GM12878 (cell line): Measurements from ENCODE around the gene NAA10. TPM values are rescaled to one million over a fixed set of nuclear protein-coding genes. Genes with fewer than 3 reads are reported as not detected.

Source experiments
- ATAC-seq: fragments of 200-7000 bp; cut with Tn5 transposase; 3 replicates; pipeline ENCODE4 v1.9.1; 2020; ENCODE audit warnings: mild to moderate bottlenecking, moderate library complexity
- BruUV-seq: library from RNA; stranded (reverse); fragments of 400-500 nt; replicated peaks from 2 replicates; lab custom pipeline; 2021; lab: Mats Ljungman, UMichigan
- CTCF ChIA-PET: fragments of 300-600 bp; sonication (Branson Sonifier 250); formaldehyde crosslinking; extraction: SDS; loops from one replicate; lab custom pipeline; 2021; ENCODE audit warnings: inconsistent platforms; lab: Yijun Ruan, JAX
- POLR2A ChIA-PET: fragments of 350-600 bp; formaldehyde crosslinking; extraction: SDS; loops from one replicate; lab custom pipeline; 2021; ENCODE audit warnings: inconsistent platforms; lab: Charles Lee
- RAD21 ChIA-PET: fragments of 300-600 bp; sonication (Branson Sonifier 250); formaldehyde crosslinking; loops from one replicate; lab custom pipeline; 2023; ENCODE audit warnings: antibody characterized with exemption; ENCODE audit not compliant: unreplicated experiment; lab: Charles Lee
- SMC1A ChIA-PET: fragments of 300-600 bp; sonication (Branson Sonifier 250); formaldehyde crosslinking; loops from one replicate; lab custom pipeline; 2023; ENCODE audit not compliant: unreplicated experiment, uncharacterized antibody; lab: Charles Lee
- DNase-seq: peaks from one replicate; pipeline ENCODE4 v3.0.0-alpha.2; 2011; ENCODE audit warnings: low read depth, low spot score
- FAIRE-seq: peaks from 3 replicates; lab custom pipeline; 2011; peaks lifted over from hg19 to GRCh38; lab: Jason Lieb, UNC
- H2AFZ ChIP-seq: 2 replicates; pipeline ENCODE4 v1.6.0; 2011; ENCODE audit warnings: low read depth, low read length, control low read depth; ENCODE audit not compliant: control insufficient read depth
- H3K27ac ChIP-seq: 2 replicates; pipeline ENCODE4 v1.5.1; 2011; ENCODE audit warnings: control low read depth; ENCODE audit not compliant: control insufficient read depth, insufficient read depth
- H3K27me3 ChIP-seq, 2 experiments: replicated peaks in 1 of 2; 2 replicates each; pipeline versions ENCODE4 v1.6.0 to v1.6.1; 2011; ENCODE audit warnings: low read length in 1 of 2; ENCODE audit not compliant: control insufficient read depth in 2 of 2, insufficient read depth in 2 of 2
- H3K36me3 ChIP-seq, 2 experiments: 2 replicates each; pipeline ENCODE4 v1.5.1; 2011; ENCODE audit warnings: low read length in 1 of 2; ENCODE audit not compliant: control insufficient read depth in 2 of 2, insufficient read depth in 2 of 2
- H3K4me1 ChIP-seq: 2 replicates; pipeline ENCODE4 v1.6.1; 2011; ENCODE audit warnings: mild to moderate bottlenecking, low read length, moderate library complexity, mixed read lengths; ENCODE audit not compliant: control insufficient read depth, insufficient read depth
- H3K4me2 ChIP-seq: 2 replicates; pipeline ENCODE4 v1.6.0; 2011; ENCODE audit warnings: control low read depth; ENCODE audit not compliant: control insufficient read depth, insufficient read depth
- H3K4me3 ChIP-seq: fragments of 200-600 bp; sonication (generic); 2 replicates; pipeline ENCODE4 v1.5.1; 2016
- H3K79me2 ChIP-seq: 2 replicates; pipeline ENCODE4 v1.6.0; 2011; ENCODE audit warnings: low read length; ENCODE audit not compliant: control insufficient read depth, insufficient read depth
- H3K9ac ChIP-seq: 2 replicates; pipeline ENCODE4 v1.8.0; 2011; ENCODE audit warnings: low read length, control low read depth, mixed read lengths; ENCODE audit not compliant: control insufficient read depth, insufficient read depth
- H3K9me3 ChIP-seq: replicated peaks from 3 replicates; pipeline ENCODE4 v1.5.1; 2011; ENCODE audit warnings: mild to moderate bottlenecking, low read length; ENCODE audit not compliant: control insufficient read depth, insufficient read depth
- H4K20me1 ChIP-seq: 2 replicates; pipeline ENCODE4 v1.6.0; 2011; ENCODE audit not compliant: control insufficient read depth, insufficient read depth
- FOXM1 ChIP-seq: IDR thresholded peaks from 2 replicates; pipeline ENCODE4 v1.6.1; 2012; ENCODE audit warnings: low read depth, mild to moderate bottlenecking, inconsistent platforms, low read length, moderate library complexity
- GATAD2B ChIP-seq: fragments of 450-650 bp; conservative IDR thresholded peaks from 2 replicates; pipeline ENCODE4 v1.6.1; 2017; ENCODE audit warnings: low read depth, mild to moderate bottlenecking, moderate library complexity
- IKZF1 ChIP-seq: fragments of 450-650 bp; conservative IDR thresholded peaks from 2 replicates; pipeline ENCODE4 v1.6.1; 2017; ENCODE audit warnings: antibody characterized with exemption, mild to moderate bottlenecking
- IRF3 ChIP-seq: fragments of 450-650 bp; IDR thresholded peaks from 2 replicates; pipeline ENCODE4 v1.6.1; 2014; ENCODE audit warnings: mild to moderate bottlenecking
- MEF2A ChIP-seq: IDR thresholded peaks from 2 replicates; pipeline ENCODE4 v1.6.1; 2011; ENCODE audit warnings: low read depth, mild to moderate bottlenecking, low read length, moderate library complexity; ENCODE audit not compliant: insufficient read depth
- PKNOX1 ChIP-seq: fragments of 450-650 bp; IDR thresholded peaks from 2 replicates; pipeline ENCODE4 v1.6.1; 2016; ENCODE audit warnings: mild to moderate bottlenecking
- RELA ChIP-seq: fragments of 450-650 bp; IDR thresholded peaks from 2 replicates; pipeline ENCODE4 v1.8.0; 2014; ENCODE audit warnings: borderline replicate concordance; ENCODE audit not compliant: partially characterized antibody
- REST ChIP-seq: IDR thresholded peaks from 2 replicates; pipeline ENCODE4 v1.6.1; 2012; ENCODE audit warnings: mild to moderate bottlenecking, low read depth, low read length
- WRNIP1 ChIP-seq: IDR thresholded peaks from 2 replicates; pipeline ENCODE4 v1.6.1; 2011; ENCODE audit warnings: low read depth, low read length, improper control_type of control experiment, borderline replicate concordance
- WGBS: methylation state at CpG from one replicate; pipeline ENCODE4 v1.1.6; 2016; ENCODE audit warnings: low lambda C conversion rate; ENCODE audit not compliant: insufficient replicate concordance, insufficient coverage; ENCODE audit errors: missing lambda C conversion rate; 5-methylcytosine and 5-hydroxymethylcytosine counted together
- in situ Hi-C: fragments of 300-500 bp; cut with MboI; formaldehyde crosslinking; loops from 9 replicates; pipeline ENCODE4 v1.14.3; 2018; ENCODE audit warnings: mixed read lengths
- intact Hi-C: fragments of 100-400 bp; cut with micrococcal nuclease; formaldehyde crosslinking; loops from one replicate; pipeline ENCODE4 v1.14.2; 2022; ENCODE audit not compliant: unreplicated experiment
- polyA plus RNA-seq, 11 experiments: library from polyadenylated mRNA; depleted of rRNA in 4 of 11; unstranded in 6 of 11; stranded (reverse) in 5 of 11; fragments of >200 nt; fragmentation: Nextera tagmentation in 4 of 11; fragmentation: Illumina TruSeq in 1 of 11; extraction: Ambion mirVana in 4 of 11; extraction: Trizol in 1 of 11; gene quantifications; 1 replicate in 1 of 11; 2 replicates in 10 of 11; pipeline versions ENCODE4 v1.2.1 to v1.2.3, GENCODE V29; 2011 to 2016; ENCODE audit warnings: inconsistent platforms in 2 of 11, missing spikeins in 2 of 11, low read depth in 1 of 11
- total RNA-seq, 4 experiments: library from RNA; depleted of rRNA in 3 of 4; stranded (reverse); fragments of >200 nt in 3 of 4; fragmentation: Illumina TruSeq in 1 of 4; extraction: Trizol in 1 of 4; gene quantifications; 2 replicates each; pipeline versions ENCODE4 v1.2.1 to v1.2.3, GENCODE V29; 2013 to 2021

Gene NAA10
- total and polyA plus RNA-seq, 10 of the 15 experiments (the other 5 are each of a cell fraction or from before 2014, with no cell fraction given) = 7.9 to 212 (median 98.9) TPM

GRCh38 chrX:153969125-153969903, 34.5 kb upstream of the NAA10 start:
- BruUV-seq = no TSS peak
- peaks cover 82% of the 10 kb centered on the region for H3K79me2 ChIP-seq
- no peak for DNase-seq
- CTCF ChIA-PET = interaction anchor here (0.9 to 5.9 kb wide), 10 partner anchors 12 to 206 kb away, joined by 3 to 35 read pairs (median 5); no protein-coding TSS in a partner anchor
- RAD21 ChIA-PET = interaction anchor here (0.6 to 6.4 kb wide), 10 partner anchors 12 to 504 kb away, joined by 3 to 48 read pairs (median 4); partner anchors contain the start of gene ARHGAP4
- H3K27me3 ChIP-seq = no peaks in the 10 kb centered on the region
- FAIRE-seq = no peak
- peak overlapping the region; percentile 66 for H3K27ac ChIP-seq
- SMC1A ChIA-PET = interaction anchor here (1.2 to 4.7 kb wide), 9 partner anchors 12 to 51 kb away, joined by 3 to 21 read pairs (median 5); partner anchors contain the start of gene ARHGAP4
- H3K9ac ChIP-seq = peak overlapping the region; percentile 74
- peaks cover 0 to 4% of the 10 kb centered on the region in 2 experiments; a peak in 3 of 4 replicates for H3K36me3 ChIP-seq
- in situ Hi-C loops (loop anchor here (10.0 kb wide), 1 partner anchor 1015 kb away; no protein-coding TSS in a partner anchor), intact Hi-C loops (loop anchor here (1.0 kb wide), 1 partner anchor 39 kb away; no protein-coding TSS in a partner anchor)
- POLR2A ChIA-PET = interaction anchor here (0.9 to 7.9 kb wide), 8 partner anchors 12 to 51 kb away, joined by 5 to 68 read pairs (median 11); partner anchors contain the start of genes ARHGAP4 and IRAK1
- no peaks in the 10 kb centered on the region; the same call in 1 of the 2 replicates for H4K20me1 ChIP-seq
- H2AFZ ChIP-seq = no peak overlapping the region
- no peak for TF ChIP-seq FOXM1
- TF ChIP-seq PKNOX1 = peak; percentile 81
- no peak for TF ChIP-seq MEF2A
- TF ChIP-seq IRF3 = no peak
- 0 out of 2 replicates have a peak, but pooled peaks have one; percentile 8 for TF ChIP-seq IKZF1
- no peak for TF ChIP-seq WRNIP1
- TF ChIP-seq RELA = no peak
- no peak for TF ChIP-seq REST
- 0 out of 2 replicates have a peak, but pooled peaks have one; percentile 4 for TF ChIP-seq GATAD2B
- TF ChIP-seq, all 136 proteins: peak for 3
- ATAC-seq = no peak
- peak overlapping the region; percentile 81 for H3K4me2 ChIP-seq
- H3K4me3 ChIP-seq = peak overlapping the region; percentile 80
- H3K9me3 ChIP-seq = no peaks in the 10 kb centered on the region
- 42% methylated on average over 22 of the region's 25 CpGs for WGBS
- peaks cover 16% of the 10 kb centered on the region for H3K4me1 ChIP-seq
